Lower leg skin (tissue), 3 donors: ENCODE data around the gene FAM171A1.

ENCODE experiments used
- POLR2A ChIP-seq, 2 donors: fragments of 450-650 bp; IDR thresholded peaks; one replicate each; pipeline ENCODE4 v1.6.1; 2016 to 2017; ENCODE audit warnings: antibody characterized with exemption in 2 of 2, mild to moderate bottlenecking in 1 of 2, moderate library complexity in 1 of 2
- TF ChIP-seq, protein P1 (sequence below), 3 donors: fragments of 450-650 bp; IDR thresholded peaks; one replicate each; pipeline ENCODE4 v1.5.1; 2016; ENCODE audit warnings: antibody characterized with exemption in 3 of 3, mild to moderate bottlenecking in 3 of 3, moderate library complexity in 2 of 3

DNA sequence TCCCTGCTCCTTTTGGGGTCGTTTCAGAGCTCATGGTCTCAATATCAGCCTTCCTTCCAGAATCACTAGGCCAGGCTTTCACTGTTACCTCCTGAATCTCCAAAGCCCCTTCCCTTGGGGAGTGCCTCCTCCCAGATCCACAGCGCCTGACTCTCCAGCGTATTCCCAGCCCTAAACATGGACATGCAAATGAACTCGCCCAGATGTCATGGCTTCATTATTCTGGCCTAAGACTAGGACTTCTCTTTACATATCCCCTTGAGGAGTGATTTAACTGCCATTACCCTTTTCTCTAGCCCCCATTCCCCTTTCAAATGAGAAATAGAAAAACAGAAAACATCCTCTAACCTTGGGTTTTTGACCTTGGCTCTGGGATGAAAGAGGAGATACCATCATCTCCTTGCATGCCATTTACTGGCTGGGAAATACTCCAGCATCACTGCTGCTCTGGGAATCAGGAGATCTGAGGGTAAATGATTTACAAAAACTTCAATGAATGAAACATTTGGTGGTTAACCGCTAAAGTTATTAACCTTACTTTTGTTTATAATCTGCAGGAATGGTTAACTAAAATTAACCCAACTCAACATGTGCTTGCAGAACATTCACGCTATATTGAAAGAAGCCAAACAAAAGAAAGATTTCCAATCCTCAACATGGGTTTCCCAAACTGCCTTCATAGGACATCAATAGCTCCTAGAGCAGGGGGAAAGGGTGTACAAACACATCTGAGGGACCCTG lies 37.0 kb downstream of the FAM171A1 start:
- TF ChIP-seq, protein P1, sequence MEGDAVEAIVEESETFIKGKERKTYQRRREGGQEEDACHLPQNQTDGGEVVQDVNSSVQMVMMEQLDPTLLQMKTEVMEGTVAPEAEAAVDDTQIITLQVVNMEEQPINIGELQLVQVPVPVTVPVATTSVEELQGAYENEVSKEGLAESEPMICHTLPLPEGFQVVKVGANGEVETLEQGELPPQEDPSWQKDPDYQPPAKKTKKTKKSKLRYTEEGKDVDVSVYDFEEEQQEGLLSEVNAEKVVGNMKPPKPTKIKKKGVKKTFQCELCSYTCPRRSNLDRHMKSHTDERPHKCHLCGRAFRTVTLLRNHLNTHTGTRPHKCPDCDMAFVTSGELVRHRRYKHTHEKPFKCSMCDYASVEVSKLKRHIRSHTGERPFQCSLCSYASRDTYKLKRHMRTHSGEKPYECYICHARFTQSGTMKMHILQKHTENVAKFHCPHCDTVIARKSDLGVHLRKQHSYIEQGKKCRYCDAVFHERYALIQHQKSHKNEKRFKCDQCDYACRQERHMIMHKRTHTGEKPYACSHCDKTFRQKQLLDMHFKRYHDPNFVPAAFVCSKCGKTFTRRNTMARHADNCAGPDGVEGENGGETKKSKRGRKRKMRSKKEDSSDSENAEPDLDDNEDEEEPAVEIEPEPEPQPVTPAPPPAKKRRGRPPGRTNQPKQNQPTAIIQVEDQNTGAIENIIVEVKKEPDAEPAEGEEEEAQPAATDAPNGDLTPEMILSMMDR (IDR thresholded peaks at IDR 0.05): no peak
- TF ChIP-seq POLR2A (IDR thresholded peaks at IDR 0.05): no peak
